ENCODE data around the gene OR6C76.

DNA sequence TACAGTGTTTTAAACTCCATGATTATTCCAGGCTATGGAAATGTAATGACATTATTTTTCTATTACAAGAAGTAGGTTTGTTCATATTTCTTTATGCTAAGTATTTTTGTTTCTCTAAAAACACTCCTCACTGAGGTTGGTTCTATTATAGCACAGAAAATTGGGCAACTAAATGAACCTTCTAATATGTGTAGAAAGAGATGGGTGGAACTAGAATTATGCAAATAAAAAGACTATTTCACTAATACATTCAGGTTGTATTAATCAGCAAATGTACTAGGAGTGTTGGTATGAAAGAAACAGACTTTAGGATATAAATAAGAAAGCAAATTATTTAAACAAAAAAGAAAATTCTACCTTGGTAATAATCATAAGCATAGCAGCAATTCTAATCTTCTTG is 22.8 kb downstream of the OR6C76 start:
- TF ChIP-seq CTCF (IDR thresholded peaks at IDR 0.05) (no peak), POLR2AphosphoS5 (IDR thresholded peaks at IDR 0.05) (no peak), POLR2A (IDR thresholded peaks at IDR 0.05; ENCODE audit: low read depth) (no peak)

Measured in esophagus muscularis mucosa (tissue), 3 donors.